Right forelimb (tissue), 1 donor: ENCODE results near the gene KIF27.
"Not testable (repeated sequence)": the region's sequence is repeated elsewhere in the genome, so short reads cannot be mapped to it uniquely, and the experiment has no call there.

ENCODE experiments used
- DNase-seq: peaks from one replicate; pipeline ENCODE4 v3.0.0-alpha.2; 2018

The KIF27 gene, protein sequence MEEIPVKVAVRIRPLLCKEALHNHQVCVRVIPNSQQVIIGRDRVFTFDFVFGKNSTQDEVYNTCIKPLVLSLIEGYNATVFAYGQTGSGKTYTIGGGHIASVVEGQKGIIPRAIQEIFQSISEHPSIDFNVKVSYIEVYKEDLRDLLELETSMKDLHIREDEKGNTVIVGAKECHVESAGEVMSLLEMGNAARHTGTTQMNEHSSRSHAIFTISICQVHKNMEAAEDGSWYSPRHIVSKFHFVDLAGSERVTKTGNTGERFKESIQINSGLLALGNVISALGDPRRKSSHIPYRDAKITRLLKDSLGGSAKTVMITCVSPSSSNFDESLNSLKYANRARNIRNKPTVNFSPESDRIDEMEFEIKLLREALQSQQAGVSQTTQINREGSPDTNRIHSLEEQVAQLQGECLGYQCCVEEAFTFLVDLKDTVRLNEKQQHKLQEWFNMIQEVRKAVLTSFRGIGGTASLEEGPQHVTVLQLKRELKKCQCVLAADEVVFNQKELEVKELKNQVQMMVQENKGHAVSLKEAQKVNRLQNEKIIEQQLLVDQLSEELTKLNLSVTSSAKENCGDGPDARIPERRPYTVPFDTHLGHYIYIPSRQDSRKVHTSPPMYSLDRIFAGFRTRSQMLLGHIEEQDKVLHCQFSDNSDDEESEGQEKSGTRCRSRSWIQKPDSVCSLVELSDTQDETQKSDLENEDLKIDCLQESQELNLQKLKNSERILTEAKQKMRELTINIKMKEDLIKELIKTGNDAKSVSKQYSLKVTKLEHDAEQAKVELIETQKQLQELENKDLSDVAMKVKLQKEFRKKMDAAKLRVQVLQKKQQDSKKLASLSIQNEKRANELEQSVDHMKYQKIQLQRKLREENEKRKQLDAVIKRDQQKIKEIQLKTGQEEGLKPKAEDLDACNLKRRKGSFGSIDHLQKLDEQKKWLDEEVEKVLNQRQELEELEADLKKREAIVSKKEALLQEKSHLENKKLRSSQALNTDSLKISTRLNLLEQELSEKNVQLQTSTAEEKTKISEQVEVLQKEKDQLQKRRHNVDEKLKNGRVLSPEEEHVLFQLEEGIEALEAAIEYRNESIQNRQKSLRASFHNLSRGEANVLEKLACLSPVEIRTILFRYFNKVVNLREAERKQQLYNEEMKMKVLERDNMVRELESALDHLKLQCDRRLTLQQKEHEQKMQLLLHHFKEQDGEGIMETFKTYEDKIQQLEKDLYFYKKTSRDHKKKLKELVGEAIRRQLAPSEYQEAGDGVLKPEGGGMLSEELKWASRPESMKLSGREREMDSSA (N-terminal part only)

DNA sequence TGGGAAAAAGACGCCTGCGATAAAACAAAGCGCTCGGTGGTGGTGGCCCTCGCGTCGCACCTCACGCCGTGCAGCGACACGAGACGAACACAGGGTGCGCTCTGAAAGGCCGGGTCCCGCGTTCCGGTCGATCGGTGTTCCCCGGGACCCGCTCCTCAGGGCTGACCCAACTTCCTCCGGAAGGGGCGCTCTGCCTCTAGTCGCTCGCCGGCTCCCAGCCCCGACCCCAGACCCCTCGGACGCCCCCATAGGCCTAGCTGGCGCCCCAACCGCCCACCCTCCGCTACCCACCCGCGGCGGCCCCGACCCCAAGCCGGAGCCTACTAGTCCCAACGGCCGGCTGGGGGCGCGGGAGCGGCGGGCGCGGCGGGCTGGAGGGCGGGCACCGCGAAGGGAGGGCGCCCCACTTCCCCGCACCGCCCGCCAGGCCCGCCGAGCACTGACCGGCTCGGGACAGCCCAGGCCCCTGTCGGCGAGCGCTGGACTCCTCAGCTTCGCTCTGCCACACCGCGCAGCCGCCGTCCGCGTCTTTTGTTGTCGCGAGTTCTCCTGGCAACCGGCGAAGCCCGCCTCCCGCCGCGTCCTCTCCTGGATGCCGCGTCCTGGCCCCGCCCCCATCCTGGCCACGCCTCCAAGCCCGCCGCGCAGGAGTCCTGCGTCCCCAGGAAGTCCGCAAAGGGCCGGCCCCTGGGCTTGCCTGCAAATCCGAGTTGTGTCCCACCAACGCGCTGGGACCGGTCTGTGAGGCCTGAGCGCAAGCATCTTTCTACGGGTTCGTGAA is at the start of gene KIF27:
KIF27 (minus strand) TSS at position 506 of the 781 bp plus-strand sequence. CDS start 5,841 bp downstream, outside the sequence.
- peak; percentile 100 for DNase-seq

DNA sequence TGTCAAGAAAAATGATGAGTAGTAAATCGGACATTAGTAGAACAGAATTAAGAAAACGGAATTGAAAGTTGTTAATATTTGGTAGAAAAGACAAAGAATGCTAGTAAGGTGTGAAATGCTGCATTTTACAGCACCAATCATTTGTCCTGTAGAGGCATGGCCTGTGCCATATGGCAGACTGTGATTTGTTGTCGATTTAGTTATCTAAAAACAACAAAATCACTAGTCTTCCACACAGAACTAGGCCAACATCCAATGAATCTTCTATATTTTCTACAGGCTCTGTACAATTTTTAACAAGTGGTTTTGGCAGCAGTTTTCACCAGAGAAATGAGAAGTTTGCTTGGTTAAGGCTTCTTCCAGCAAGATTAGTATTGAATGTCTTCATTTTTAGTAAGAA is 48.4 kb upstream of the KIF27 start:
- no peak for DNase-seq

DNA sequence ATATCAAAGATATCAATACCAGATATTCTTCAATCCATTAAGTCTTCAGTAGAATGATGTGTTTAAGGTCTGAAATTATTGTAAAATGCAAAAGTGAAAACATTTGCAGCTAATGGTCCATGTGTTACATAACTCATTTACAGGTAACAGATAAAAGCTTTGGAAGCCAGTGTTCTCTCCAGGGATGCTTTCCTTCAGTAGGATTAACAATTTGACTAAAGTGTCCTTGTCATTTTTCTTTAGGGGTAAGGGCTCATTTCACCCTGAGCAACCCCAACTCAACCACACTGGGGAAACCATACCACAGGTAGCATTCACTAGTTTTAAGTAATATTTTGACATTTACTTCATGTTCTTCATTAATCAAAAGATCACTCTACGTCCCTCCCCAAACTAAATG is 45.8 kb upstream of the KIF27 start:
- DNase-seq, result no peak

DNA sequence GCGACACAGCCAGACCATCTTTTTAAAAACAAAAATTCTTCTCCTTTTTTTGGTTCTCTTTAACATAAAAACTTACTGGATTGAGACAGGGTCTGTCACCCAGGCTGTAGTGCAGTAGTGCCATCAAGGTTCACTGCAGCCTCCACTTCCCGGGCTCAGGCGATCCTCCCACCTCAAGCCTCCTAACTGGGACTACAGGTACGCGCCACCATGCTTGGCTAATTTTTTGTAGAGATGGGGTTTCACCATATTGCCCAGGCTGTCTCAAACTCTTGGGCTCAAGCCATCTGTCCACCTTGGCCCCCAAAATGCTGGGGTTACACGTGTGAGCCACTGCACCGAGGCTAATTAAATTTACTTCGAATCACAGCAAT is 45.0 kb upstream of the KIF27 start:
- no peak for DNase-seq

- DNase-seq, result no peak
Observed at GRCh38 chr9:83965350-83966208, 44.3 kb upstream of the KIF27 start.

- no peak for DNase-seq
Observed at GRCh38 chr9:83964973-83965349, 43.7 kb upstream of the KIF27 start.

GRCh38 chr9:83962165-83962564 is 40.9 kb upstream of the KIF27 start:
- no peak for DNase-seq

- no peak for DNase-seq
Observed at GRCh38 chr9:83960991-83961390, 39.8 kb upstream of the KIF27 start.

DNA sequence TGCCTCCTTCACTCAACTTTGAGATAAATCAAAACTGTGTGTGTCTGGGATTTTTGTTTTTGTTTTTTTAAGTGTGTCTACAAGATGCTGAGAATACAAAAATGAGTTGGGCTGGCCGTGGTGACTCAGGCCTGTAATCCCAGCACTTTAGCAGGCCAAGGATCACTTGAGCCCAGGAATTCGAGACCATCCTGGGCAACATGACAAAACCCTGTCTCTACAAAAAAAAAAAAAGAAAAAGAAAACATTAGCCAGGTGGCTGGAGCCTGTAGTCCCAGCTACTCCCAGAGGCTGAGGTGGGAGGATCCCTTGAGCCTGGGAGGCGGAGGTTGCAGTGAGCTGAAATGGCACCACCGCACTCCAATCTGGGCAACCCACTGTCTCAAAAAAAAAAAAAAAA is 37.8 kb upstream of the KIF27 start:
- no peak for DNase-seq

- DNase-seq, result no peak
Observed at GRCh38 chr9:83957248-83957513, 35.9 kb upstream of the KIF27 start.

- peak; percentile 89 for DNase-seq
Observed at GRCh38 chr9:83956436-83957247, 35.4 kb upstream of the KIF27 start.

DNA sequence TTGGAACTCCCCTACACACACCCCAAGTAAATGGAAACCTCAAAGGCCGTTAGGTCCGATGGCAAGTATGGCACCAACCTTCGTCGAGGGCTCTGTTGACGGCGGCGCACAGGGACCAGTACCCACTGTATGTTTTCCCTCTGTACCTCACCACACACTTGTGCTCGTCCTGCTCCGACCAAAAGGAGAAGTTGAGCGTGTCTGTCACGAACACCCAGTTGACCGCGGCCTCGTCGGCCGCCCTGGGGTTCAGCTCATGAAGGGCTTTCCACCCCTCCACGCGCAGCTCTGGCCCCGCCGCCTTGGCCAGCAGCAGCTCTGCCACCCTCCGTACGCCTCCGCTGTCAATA is 34.8 kb upstream of the KIF27 start:
- peak; percentile 75 for DNase-seq

- DNase-seq, result not testable (repeated sequence)
Observed at GRCh38 chr9:83948096-83948495, 26.9 kb upstream of the KIF27 start.

- no peak for DNase-seq
Observed at GRCh38 chr9:83940590-83941303, 19.5 kb upstream of the KIF27 start.

- DNase-seq, result no peak
Observed at GRCh38 chr9:83937861-83938455, 16.7 kb upstream of the KIF27 start.

GRCh38 chr9:83936523-83936922 is 15.3 kb upstream of the KIF27 start:
- no peak for DNase-seq

GRCh38 chr9:83935276-83935935 is 14.2 kb upstream of the KIF27 start:
- no peak for DNase-seq

DNA sequence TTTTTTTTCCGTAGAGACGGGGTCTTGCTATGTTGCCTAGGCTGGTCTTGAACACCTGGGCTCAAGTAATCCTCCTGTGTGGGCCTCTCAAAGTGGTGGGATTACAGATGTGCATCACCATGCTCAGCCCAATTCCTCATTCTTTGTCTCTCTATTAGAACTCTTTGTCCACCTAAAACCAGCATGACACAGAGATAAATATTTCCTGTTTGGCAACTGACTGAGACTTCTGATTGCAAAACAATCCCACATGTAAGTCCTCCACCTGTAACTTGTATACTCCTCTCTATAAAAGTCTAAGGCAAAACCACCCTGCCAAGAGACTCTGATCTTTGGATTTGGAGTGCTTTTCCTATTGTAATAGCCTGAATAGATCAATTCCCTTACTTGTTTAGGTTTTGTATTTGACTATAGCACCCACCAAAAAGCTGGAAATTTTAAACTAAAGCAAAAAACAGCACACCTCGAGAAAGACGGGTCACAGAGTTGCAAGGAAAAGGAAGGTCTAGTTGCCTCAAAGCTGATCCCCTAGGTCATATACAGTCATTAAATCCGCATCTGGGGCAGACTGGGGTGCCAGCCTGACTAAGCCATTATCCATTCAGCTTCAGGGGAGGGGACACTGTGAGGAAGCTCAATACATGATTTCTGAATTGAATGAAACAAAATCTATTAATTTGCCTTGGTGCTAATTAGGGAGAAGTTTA is 13.5 kb upstream of the KIF27 start:
- DNase-seq, result no peak
